HG02759 (cell line): ENCODE results near the gene EIF4E3.

ENCODE experiments used
- ATAC-seq: cut with Tn5 transposase; IDR thresholded peaks from one replicate; pipeline ENCODE4 v1.9.1; 2021; ENCODE audit warnings: mild to moderate bottlenecking, moderate library complexity; ENCODE audit not compliant: unreplicated experiment

EIF4E3 gene

GRCh38 chr3:71724171-71724453, 1.1 kb downstream of the EIF4E3 start:
- no peak for ATAC-seq

GRCh38 chr3:71723452-71724170, 1.6 kb downstream of the EIF4E3 start:
- ATAC-seq: no peak

- no peak for ATAC-seq
These were observed 2.5 kb downstream of the EIF4E3 start for GRCh38 chr3:71722693-71723092.

GRCh38 chr3:71721651-71722157, 3.5 kb downstream of the EIF4E3 start:
- no peak for ATAC-seq

- ATAC-seq: no peak
These were observed 4.2 kb downstream of the EIF4E3 start for GRCh38 chr3:71721002-71721401.

GRCh38 chr3:71718072-71718471, 7.1 kb downstream of the EIF4E3 start:
- ATAC-seq: no peak

- ATAC-seq: no peak
These were observed 10.6 kb downstream of the EIF4E3 start for GRCh38 chr3:71714595-71714994.

- ATAC-seq: no peak
These were observed 12.2 kb downstream of the EIF4E3 start for GRCh38 chr3:71713041-71713440.

- peak; percentile 60 for ATAC-seq
These were observed 14.2 kb downstream of the EIF4E3 start for GRCh38 chr3:71710906-71711494.

GRCh38 chr3:71709908-71710511, 15.2 kb downstream of the EIF4E3 start:
- ATAC-seq: no peak

GRCh38 chr3:71708476-71709105, 16.6 kb downstream of the EIF4E3 start:
- ATAC-seq: no peak

GRCh38 chr3:71707595-71707994, 17.6 kb downstream of the EIF4E3 start:
- ATAC-seq: no peak

GRCh38 chr3:71705681-71706080, 19.5 kb downstream of the EIF4E3 start:
- no peak for ATAC-seq

- ATAC-seq: no peak
These were observed 20.3 kb downstream of the EIF4E3 start for GRCh38 chr3:71704915-71705314.

GRCh38 chr3:71703797-71704196, 21.4 kb downstream of the EIF4E3 start:
- ATAC-seq: no peak

- ATAC-seq: no peak
These were observed 22.8 kb downstream of the EIF4E3 start for GRCh38 chr3:71702131-71703024.

GRCh38 chr3:71701251-71701762, 23.9 kb downstream of the EIF4E3 start:
- ATAC-seq: no peak

- no peak for ATAC-seq
These were observed 30.2 kb downstream of the EIF4E3 start for GRCh38 chr3:71695000-71695482.

- no peak for ATAC-seq
These were observed 30.7 kb downstream of the EIF4E3 start for GRCh38 chr3:71694358-71694999.

GRCh38 chr3:71693641-71694040, 31.6 kb downstream of the EIF4E3 start:
- ATAC-seq: no peak
